GM12891 (cell line): Measurements from ENCODE around the gene CISH.

Experiments used
- POLR2A ChIP-seq: IDR thresholded peaks from 2 replicates; pipeline ENCODE4 v1.6.1; 2011; ENCODE audit warnings: low read depth, low read length, control low read depth
- POLR2AphosphoS5 ChIP-seq: IDR thresholded peaks from 2 replicates; pipeline ENCODE4 v1.6.1; 2011; ENCODE audit warnings: low read depth, low read length, control low read depth
- POU2F2 ChIP-seq: IDR thresholded peaks from 2 replicates; pipeline ENCODE4 v1.6.1; 2011; ENCODE audit warnings: low read depth, mild to moderate bottlenecking, control low read depth, low read length, moderate library complexity
- TAF1 ChIP-seq: IDR thresholded peaks from 2 replicates; pipeline ENCODE4 v1.6.1; 2011; ENCODE audit warnings: low read depth, low read length, control low read depth

- TF ChIP-seq POLR2A (no peak; the same call in 1 of the 2 replicates), TAF1 (no peak), POLR2AphosphoS5 (no peak), POU2F2 (no peak)
These were observed 23.5 kb downstream of the CISH start for GRCh38 chr3:50587806-50588758.
